Mesothelial cell of epicardium (in vitro differentiated cells): ENCODE measurements around the gene TFF3. TPM values are rescaled to one million over a fixed set of nuclear protein-coding genes. Genes with fewer than 3 reads are reported as not detected.

ENCODE experiments used
- DNase-seq, 2 experiments: peaks; one replicate each; pipeline ENCODE4 v3.0.0; 2021; ENCODE audit warnings: low spot score in 2 of 2; ENCODE audit not compliant: unreplicated experiment in 2 of 2
- H3K27ac Mint-ChIP-seq: 2 replicates; pipeline ENCODE4 v1.8.0; 2021; ENCODE audit warnings: mixed read lengths
- H3K27me3 Mint-ChIP-seq: 2 replicates; pipeline ENCODE4 v1.8.0; 2021; ENCODE audit warnings: low read depth, mixed read lengths
- H3K36me3 Mint-ChIP-seq: 2 replicates; pipeline ENCODE4 v1.8.0; 2021; ENCODE audit warnings: mixed read lengths
- H3K4me1 Mint-ChIP-seq: 2 replicates; pipeline ENCODE4 v1.8.0; 2021; ENCODE audit warnings: mixed read lengths
- H3K4me3 Mint-ChIP-seq: 2 replicates; pipeline ENCODE4 v1.8.0; 2021; ENCODE audit warnings: mild to moderate bottlenecking, moderate library complexity, mixed read lengths
- H3K9me3 Mint-ChIP-seq: 2 replicates; pipeline ENCODE4 v1.8.0; 2021; ENCODE audit warnings: mixed read lengths
- total RNA-seq: library from RNA; stranded (reverse); gene quantifications from 3 replicates; pipeline ENCODE4 v1.2.1, GENCODE V29; 2021
- TF ChIP-seq, protein P1 (sequence below): fragments of 200-600 bp; sonication (generic); IDR thresholded peaks from one replicate; pipeline ENCODE4 v1.5.0; 2021; ENCODE audit warnings: antibody characterized with exemption; ENCODE audit not compliant: unreplicated experiment

Gene TFF3
- total RNA-seq, 1 donor from 2014 or later = not detected

DNA sequence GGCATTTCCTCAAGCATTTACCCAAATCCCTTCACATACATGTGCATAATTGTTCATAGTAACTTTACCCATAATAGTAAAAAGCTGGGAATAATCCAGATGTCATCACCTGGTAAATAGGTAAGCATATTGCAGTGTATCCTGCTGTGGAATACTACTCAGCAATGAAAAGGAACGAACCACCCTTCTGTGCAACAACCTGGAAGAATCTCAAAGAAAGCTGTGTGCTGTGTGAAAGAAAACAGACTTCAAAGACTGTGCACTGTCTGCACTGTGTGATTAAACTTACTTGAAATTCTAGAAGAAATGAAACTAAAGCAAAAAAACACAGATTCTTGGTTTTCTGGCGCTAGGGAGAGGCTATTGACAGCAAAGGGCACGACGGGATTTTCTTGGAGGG, 22.1 kb upstream of the TFF3 start:
- peaks cover 7% of the 10 kb centered on the region for H3K4me1 Mint-ChIP-seq
- H3K27me3 Mint-ChIP-seq = peaks cover 7% of the 10 kb centered on the region
- no peak overlapping the region for H3K27ac Mint-ChIP-seq
- no peaks in the 10 kb centered on the region for H3K36me3 Mint-ChIP-seq
- no peak overlapping the region for H3K4me3 Mint-ChIP-seq
- TF ChIP-seq, protein P1, sequence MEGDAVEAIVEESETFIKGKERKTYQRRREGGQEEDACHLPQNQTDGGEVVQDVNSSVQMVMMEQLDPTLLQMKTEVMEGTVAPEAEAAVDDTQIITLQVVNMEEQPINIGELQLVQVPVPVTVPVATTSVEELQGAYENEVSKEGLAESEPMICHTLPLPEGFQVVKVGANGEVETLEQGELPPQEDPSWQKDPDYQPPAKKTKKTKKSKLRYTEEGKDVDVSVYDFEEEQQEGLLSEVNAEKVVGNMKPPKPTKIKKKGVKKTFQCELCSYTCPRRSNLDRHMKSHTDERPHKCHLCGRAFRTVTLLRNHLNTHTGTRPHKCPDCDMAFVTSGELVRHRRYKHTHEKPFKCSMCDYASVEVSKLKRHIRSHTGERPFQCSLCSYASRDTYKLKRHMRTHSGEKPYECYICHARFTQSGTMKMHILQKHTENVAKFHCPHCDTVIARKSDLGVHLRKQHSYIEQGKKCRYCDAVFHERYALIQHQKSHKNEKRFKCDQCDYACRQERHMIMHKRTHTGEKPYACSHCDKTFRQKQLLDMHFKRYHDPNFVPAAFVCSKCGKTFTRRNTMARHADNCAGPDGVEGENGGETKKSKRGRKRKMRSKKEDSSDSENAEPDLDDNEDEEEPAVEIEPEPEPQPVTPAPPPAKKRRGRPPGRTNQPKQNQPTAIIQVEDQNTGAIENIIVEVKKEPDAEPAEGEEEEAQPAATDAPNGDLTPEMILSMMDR = no peak
- H3K9me3 Mint-ChIP-seq = no peaks in the 10 kb centered on the region
- peak in 1 of 2 experiments; percentile 5 for DNase-seq

DNA sequence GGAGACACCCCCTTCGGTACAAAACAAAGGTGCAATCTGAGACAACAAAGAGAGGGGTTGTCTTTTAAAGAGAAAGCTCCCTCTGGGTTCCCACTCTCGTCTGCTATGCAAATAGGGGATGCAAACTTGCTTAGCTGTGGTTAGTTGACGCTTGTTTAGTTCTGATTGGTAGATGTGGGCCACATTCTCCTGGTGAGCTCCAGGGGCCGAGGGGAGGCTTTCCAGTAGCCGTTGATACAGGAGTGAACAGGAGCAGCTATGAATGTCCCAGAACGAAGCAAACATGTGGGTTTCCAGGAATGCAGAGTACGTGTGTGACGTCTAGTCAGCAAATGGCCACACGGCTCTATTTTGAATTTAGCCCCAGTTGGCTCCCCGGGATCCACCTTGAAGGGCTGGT, 20.8 kb upstream of the TFF3 start:
- TF ChIP-seq, protein P1 = no peak
- Mint-ChIP-seq H3K36me3 (no peaks in the 10 kb centered on the region), H3K4me3 (peak overlapping the region; percentile 24), H3K4me1 (peaks cover 7% of the 10 kb centered on the region), H3K9me3 (peaks cover 12% of the 10 kb centered on the region), H3K27me3 (peaks cover 10% of the 10 kb centered on the region), H3K27ac (no peak overlapping the region)
- DNase-seq = peak in 1 of 2 experiments; percentile 35

DNA sequence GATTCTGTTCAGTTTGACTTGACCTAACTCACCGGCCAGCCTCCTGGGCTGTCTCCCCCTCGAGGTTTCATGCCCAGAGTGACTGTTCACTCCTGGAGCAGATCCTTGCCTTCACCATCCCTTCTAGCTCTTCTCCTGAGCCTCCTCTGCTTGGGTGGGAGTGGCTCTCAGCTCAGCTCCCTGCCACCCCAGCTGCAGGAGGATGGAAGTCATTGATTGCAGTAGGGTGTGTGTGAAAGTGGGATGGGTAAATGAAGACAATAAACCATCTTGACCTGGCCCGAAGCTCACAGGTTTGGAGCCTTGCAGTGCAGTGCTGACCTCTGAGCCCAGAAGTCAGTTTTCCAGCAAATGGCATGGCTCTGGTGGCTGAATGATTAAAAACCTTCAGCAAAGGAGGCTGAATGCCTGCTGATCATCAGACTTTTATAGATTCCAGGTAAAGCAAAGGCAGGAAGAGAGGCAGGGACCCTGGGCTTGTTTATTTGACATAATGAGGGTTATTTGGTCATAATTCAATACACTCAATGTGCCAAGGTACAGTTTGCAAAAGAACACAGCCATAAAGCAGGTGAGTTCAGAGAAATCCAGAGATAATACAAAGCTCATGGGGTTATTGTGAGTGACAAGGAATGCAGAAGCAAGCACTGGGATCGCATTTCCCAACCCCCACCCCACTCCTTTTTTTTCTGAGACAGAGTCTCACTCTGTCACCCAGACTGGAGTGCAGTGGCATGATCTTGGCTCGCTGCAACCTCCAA, 17.5 kb upstream of the TFF3 start:
- Mint-ChIP-seq H3K36me3 (no peaks in the 10 kb centered on the region), H3K4me3 (no peak overlapping the region), H3K9me3 (peaks cover 29% of the 10 kb centered on the region), H3K4me1 (peaks cover 7% of the 10 kb centered on the region), H3K27me3 (peaks cover 23% of the 10 kb centered on the region), H3K27ac (no peak overlapping the region)
- TF ChIP-seq, protein P1 = no peak
- peak in 1 of 2 experiments; percentile 10 for DNase-seq

DNA sequence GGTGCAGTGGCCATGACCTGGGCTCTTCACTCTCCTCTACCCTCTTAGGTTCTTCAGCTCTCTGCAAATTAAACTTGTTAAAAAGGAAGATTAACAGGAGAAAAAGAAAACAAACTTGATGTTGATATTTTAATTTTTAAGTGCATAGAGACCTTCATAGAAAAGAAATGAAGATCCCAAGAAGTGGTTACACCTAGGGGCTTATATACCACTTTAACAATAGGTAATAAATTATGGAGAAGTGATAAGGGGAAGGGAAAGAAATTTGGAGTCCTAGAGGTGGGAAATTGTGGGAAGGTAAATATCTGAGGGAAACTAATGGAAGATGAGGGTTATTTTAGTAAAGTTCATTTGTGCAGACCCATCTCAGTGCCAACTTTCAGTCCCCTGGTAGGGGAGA, 16.5 kb upstream of the TFF3 start:
- Mint-ChIP-seq H3K4me1 (peaks cover 7% of the 10 kb centered on the region), H3K4me3 (no peak overlapping the region), H3K36me3 (no peaks in the 10 kb centered on the region), H3K9me3 (peaks cover 29% of the 10 kb centered on the region), H3K27ac (no peak overlapping the region), H3K27me3 (peaks cover 24% of the 10 kb centered on the region)
- no peak for DNase-seq
- TF ChIP-seq, protein P1 = no peak

DNA sequence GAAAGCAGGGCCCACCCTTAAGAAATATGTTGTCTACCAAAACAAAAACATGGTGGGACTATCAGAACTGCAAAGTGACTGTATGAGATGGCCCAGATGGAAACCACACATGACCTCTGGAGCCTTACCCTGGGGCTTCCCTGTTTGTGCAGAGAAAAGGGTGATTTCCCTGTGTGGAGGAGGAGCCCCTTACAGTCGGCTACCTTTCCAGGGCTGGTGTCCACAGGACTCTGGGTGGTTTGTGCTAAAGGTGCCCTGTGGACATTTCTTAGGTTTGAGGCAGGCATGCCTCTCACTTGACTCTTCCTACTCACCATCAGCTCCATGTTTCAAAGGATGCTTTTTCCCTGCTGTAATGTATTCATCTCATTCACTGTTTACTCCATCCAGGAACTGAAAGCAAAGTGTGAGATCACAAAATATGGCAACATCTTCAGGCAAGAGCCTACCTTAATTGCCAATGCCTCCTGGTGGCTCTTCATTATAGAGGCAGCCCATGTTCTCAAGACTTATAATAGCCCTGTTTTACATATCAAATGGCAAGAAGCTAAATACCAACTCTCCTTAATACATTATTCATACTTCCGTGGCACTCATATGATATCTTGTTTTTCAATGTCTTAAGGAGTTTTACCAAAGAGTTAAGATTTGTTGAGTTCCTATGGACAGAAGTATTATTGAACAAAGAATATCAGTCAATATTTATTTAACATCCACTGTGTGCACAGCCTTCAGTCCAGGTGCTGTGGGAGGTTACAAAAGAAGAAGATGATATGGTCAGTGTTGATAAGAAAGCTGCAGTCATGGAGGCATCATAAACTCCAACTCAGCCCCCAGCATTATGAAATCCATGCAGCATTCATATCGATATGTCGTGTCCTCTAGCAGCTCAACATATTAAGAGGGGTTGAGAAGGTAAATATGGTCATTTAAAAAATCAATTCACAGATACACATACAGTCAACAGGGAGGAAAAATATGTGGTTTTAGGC, 15.5 kb upstream of the TFF3 start:
- H3K9me3 Mint-ChIP-seq = peaks cover 31% of the 10 kb centered on the region
- peaks cover 26% of the 10 kb centered on the region for H3K27me3 Mint-ChIP-seq
- peak in 1 of 2 experiments; percentile 14 for DNase-seq
- no peaks in the 10 kb centered on the region for H3K36me3 Mint-ChIP-seq
- H3K4me1 Mint-ChIP-seq = peaks cover 1% of the 10 kb centered on the region
- TF ChIP-seq, protein P1 = no peak
- H3K4me3 Mint-ChIP-seq = no peak overlapping the region
- no peak overlapping the region for H3K27ac Mint-ChIP-seq
